GM21526 (cell line): Measurements from ENCODE around the gene FNDC1.
A peak's percentile ranks its signal among the peaks of the same experiment; 100 is the strongest.
"Not testable (repeated sequence)": the region's sequence is repeated elsewhere in the genome, so short reads cannot be mapped to it uniquely, and the experiment has no call there.

ENCODE experiments used
- ATAC-seq: cut with Tn5 transposase; IDR thresholded peaks from one replicate; pipeline ENCODE4 v1.9.1; 2021; ENCODE audit warnings: moderate library complexity; ENCODE audit not compliant: unreplicated experiment, low FRiP score

The FNDC1 gene

GRCh38 chr6:159169193-159169555 is at the start of gene FNDC1:
Gene FNDC1, plus strand, starts transcription at chr6:159169400. Its CDS starts 197 bp downstream, at chr6:159169597.
- peak; percentile 59 for ATAC-seq

GRCh38 chr6:159119791-159120190 is 49.4 kb upstream of the FNDC1 start:
- ATAC-seq: no peak

- no peak for ATAC-seq
These were observed 47.7 kb upstream of the FNDC1 start for GRCh38 chr6:159121486-159121885.

DNA sequence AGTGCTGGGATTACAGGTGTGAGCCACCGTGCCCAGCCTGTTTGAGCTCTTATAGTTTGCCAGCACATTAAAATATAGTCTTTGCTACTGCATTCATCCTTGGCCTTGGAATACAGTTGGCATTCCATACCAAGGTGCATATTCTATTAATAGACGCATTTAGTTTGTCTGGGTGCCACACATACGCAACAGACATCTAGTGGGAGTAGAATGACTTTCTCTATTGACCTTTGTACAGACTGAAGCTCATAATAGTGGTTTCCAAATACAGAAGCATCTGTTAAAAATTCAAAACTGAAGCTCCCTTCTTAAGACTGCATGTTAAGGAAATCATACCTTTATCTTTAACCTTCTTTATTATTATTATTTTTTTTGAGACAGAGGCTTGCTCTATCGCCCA is 46.7 kb upstream of the FNDC1 start:
- no peak for ATAC-seq

DNA sequence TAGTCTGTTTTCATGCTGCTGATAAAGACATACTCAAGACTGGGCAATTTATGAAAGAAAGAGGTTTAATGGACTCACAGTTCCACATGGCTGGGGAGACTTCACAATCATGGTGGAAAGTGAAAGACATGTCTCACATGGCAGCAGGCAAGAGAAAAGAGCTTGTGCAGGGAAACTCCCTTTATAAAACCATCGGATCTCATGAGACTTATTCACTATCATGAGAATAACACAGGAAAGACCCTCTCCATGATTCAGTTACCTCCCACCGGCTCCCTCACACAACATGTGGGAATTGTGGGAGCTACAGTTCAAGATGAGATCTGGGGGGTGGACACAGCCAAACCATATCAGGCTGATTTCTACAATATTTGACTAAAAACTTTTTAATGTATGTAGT is 45.4 kb upstream of the FNDC1 start:
- ATAC-seq: not testable (repeated sequence)

DNA sequence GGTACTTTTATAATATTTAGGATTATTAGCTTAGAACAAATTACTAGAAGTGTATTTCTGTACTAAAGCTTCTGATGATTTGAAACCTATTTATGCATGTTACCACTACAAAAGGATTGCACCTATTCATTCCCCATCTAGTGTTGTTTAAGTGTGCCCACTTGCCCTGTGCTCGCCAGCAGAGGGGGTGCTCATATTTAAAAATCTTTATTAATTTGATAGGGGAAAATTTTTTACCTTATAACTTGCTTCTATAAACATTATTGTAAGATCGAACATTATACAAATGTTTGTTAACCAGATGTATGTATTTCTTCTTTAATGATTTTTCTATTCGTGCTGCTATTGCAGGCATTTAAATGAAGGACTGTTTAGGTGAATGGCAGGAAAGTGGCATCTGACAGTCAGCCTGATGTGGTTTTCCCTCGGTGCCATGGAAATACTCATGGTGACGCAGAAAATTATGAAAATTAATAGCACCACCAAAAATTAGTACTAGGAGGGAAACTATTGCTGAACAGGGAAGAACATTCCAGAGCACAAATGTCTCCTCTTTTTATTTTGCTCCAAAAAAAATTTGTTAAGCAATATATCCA is 44.1 kb upstream of the FNDC1 start:
- ATAC-seq: no peak

DNA sequence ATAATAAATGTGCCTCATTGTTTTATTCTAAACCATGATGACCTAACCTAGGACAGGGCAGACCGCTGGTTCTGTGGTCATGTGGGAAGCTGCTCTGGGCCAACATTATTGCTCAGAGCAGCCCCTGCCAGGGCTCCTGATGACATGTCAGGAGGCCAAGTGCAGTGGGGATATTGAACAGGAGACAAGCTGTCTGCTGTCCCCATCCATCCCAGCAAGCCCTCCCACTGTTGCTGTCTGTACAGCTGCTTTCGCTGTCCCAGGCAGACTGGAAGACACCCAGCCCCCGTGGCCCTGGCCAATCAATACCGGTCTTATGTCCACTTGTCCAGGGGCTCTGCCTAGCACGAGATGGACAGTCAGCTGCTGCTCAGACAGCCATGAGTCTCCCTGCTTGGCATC is 43.2 kb upstream of the FNDC1 start:
- ATAC-seq: no peak

DNA sequence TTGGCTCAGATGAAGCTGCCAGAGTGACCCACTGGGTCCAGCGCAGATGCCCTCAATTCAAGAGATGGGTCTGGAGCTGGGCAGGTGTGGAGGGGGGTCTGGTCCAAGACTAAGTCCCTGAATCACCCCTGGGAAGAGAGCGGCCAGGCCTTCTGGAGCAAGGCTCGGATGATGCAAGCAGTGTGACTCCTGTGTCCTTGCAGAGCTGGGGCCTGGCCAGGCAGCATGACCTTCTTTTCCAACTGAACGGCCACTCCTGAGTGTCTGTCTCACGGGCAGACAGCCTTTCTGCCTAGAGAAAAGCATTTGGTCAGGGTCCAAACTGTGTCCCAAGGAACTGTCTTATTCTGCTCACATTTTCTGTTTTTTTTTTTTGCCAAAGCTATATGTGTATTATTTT is 42.6 kb upstream of the FNDC1 start:
- no peak for ATAC-seq

DNA sequence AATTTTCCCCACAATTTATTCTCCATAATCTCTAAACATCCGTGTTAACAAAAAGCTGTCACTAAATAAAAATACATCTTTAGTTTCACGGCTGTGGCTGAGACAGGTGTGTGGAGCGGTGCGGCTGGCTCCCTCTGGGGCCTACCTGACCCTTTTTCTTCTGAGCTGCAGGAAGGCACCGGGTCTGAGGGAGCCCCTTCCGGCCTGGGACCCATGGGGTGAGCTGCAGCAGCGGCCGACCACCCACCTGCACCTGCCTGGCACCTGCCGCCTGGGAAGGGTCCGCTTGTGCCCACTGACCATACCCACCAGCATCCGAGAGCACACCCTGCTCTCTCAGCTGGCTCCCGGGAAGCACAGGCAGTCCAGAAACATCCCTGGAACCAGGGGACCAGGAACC is 41.5 kb upstream of the FNDC1 start:
- ATAC-seq: no peak

DNA sequence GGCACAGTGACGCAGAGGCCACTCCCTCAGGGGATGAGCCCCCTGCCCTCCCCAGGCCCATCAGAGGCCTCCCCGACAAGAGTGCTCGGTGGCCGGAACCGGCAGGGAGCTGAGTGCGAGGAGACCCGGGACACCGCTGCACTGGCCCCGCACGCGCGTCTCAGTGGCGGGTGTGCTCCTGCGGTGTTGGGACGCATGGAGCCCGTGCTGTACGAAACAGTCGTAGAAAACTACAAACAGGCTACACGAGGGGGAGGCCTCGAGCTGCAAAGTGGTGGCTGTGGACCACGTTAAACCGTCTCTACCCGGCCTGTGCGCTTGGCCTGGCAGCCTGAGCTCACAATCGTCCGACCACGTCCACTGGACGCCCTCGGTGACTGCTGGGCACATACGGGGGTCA is 40.2 kb upstream of the FNDC1 start:
- no peak for ATAC-seq

DNA sequence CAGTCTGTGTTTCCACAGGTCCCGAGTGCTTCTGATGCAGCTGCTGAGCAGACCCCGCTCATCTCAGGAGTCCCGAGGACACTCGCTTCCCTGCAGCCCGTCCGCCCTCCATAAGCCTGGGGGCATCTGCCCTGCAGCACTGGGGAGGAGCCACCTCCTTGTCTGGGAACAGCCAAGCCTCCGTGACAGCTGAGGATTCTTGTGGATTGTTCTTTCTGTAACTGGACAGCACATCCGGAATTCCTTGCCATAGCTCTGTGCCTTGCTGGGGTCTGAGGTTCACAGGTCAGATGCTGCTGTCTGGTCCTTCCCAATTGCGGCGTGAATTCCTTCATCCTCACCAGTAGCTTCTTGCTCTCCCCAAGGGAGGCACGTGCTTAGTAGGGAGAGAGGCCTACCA is 38.4 kb upstream of the FNDC1 start:
- no peak for ATAC-seq

GRCh38 chr6:159131709-159132108 is 37.5 kb upstream of the FNDC1 start:
- ATAC-seq: no peak

DNA sequence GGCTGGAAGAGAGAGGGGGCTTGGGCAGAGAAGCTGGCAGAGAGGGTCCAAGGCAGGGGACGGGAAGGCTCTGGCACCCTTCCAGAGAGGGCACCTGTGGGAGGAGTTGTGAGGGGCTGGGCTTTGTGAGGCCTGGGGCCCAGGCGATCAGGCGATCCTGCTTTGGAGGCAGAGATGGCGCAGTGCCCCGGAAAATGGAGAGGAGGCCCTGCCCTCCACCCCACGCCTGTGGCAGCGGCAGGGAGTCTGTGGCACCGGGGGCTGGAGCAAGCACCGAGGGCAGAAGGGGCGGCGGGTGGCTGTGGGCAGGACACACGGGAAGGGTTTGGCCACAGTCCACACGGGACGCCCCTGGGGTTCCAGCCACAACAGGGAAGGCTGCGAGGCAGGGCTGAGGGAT is 36.5 kb upstream of the FNDC1 start:
- no peak for ATAC-seq

DNA sequence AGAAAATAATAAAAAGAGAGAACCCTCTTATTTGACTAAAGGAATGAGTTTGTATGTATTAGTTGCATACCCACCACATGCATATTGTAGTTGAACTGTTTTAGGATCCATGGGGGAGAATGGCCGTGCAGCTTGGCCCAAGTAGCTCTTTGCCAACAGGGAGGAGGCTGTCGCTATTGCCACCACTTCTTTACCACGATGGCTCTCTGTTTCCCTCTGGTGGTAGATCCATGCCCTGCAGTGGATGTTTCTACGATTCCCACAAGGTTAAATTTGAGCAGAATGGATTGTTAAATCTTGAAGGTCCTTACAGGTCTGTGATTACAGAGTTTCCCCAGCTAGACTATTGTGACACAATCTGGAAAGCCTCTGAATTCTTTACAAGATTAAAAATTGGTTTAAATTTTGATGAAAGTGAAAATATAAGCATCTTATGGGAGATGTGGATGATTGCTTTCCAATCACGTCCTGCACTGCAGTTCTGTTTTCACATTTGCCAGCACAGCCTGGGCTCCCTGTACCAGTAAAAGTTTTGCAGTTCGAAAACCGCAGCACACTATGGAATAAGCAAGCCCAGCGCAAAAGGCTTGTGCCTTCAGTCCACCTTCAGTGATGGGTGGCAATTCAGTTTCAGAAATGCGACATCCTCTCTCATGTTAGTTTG is 34.4 kb upstream of the FNDC1 start:
- ATAC-seq: peak; percentile 64

- no peak for ATAC-seq
These were observed 31.5 kb upstream of the FNDC1 start for GRCh38 chr6:159137676-159138075.

DNA sequence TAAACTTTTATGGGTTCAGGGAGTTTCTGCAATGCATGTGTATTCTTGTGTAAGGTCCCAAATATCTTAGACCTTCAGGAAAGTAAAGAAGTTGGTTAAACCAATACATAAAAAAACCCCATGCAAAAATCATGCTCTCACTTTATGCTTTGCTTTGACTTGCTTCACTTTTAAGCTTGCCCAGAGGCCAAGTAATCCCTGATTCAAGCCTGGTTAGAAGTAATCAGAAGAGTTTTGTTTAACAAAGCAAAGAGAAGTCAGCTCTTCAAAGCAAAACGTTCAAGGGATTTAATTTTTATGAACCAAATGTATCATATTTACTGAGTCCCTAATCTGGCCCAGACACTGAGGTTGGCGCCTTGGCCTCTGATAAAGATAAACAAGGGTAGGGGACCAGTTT is 26.7 kb upstream of the FNDC1 start:
- no peak for ATAC-seq

- no peak for ATAC-seq
These were observed 20.6 kb upstream of the FNDC1 start for GRCh38 chr6:159148641-159149040.

- no peak for ATAC-seq
These were observed 19.6 kb upstream of the FNDC1 start for GRCh38 chr6:159149641-159150040.

DNA sequence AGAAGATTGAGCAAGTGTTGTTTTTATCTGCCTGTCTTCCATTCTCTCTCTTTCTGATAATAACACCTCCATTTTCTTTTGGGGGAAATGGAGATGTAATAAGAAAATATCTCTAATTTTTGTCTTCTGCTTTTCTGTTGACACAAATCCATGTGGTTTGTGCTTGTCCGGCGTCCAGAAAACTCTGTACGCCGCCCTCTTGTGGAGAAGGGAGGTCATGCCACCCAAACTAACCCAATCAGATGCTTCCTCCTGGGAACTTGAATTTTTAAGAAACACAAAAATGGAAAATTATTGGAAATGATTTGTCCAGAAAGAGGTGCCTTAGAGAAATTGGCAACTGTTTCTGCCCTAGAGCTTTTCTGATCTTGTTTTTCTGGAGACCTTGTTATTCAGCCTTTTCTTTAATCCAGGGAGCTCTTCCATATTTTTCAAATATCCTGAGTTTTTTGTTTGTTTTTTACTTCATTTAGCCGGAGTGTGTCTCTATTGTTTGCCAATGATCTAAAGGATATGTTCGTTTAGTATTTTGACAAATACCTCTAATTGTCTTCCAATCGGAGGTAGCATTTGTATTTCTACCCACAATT is 17.8 kb upstream of the FNDC1 start:
- no peak for ATAC-seq

GRCh38 chr6:159152041-159152440 is 17.2 kb upstream of the FNDC1 start:
- no peak for ATAC-seq

GRCh38 chr6:159152782-159153181 is 16.4 kb upstream of the FNDC1 start:
- ATAC-seq: no peak

DNA sequence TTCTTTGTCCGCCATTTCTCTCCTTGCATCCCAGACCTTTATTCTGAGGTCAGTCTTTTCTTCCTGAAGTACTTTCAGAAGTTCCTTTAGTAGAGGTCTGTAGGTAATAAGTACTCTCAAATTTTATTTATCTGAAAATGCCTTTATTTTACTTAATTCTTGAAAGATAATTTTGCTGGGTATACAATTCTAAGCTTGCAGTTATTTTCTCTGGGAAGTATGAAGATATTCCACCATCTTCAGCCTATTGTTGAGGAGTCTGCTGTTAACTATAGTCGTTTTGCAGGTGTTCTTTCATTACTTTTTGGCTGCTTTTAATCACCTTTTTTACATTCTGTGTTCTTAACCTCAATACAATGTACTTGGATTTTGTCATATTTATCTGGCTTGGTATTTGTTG is 13.5 kb upstream of the FNDC1 start:
- no peak for ATAC-seq
